A673 (cell line): ENCODE measurements around the gene MS4A2. TPM values are rescaled to one million over a fixed set of nuclear protein-coding genes. Genes with fewer than 3 reads are reported as not detected.

Experiments
- BruUV-seq: library from RNA; stranded (reverse); fragments of 400-500 nt; replicated peaks from 2 replicates; lab custom pipeline; 2021; lab: Mats Ljungman, UMichigan
- CTCF ChIA-PET: fragments of 300-600 bp; sonication (Branson Sonifier 250); formaldehyde crosslinking; loops from one replicate; lab custom pipeline; 2022; ENCODE audit warnings: antibody characterized with exemption; lab: Charles Lee
- POLR2A ChIA-PET: fragments of 300-600 bp; sonication (Branson Sonifier 250); formaldehyde crosslinking; loops from one replicate; lab custom pipeline; 2022; ENCODE audit warnings: antibody characterized with exemption; ENCODE audit not compliant: low non-redundant PET; lab: Charles Lee
- DNase-seq: peaks from one replicate; pipeline ENCODE4 v3.0.0-alpha.2; 2015; ENCODE audit warnings: low spot score
- H3K27ac ChIP-seq: fragments of 200-600 bp; sonication (generic); 2 replicates; pipeline ENCODE4 v1.5.1; 2016; ENCODE audit warnings: mixed run types, low read depth, mild to moderate bottlenecking, mixed read lengths, antibody characterized with exemption, low read length; ENCODE audit not compliant: poor library complexity, severe bottlenecking
- H3K27me3 ChIP-seq: fragments of 200-600 bp; sonication (generic); replicated peaks from 2 replicates; pipeline ENCODE4 v1.6.1; 2017; ENCODE audit warnings: mixed run types, low read depth, mild to moderate bottlenecking, mixed read lengths, antibody characterized with exemption, low read length; ENCODE audit not compliant: insufficient read depth, poor library complexity
- H3K36me3 ChIP-seq: fragments of 200-600 bp; sonication (generic); 2 replicates; pipeline ENCODE4 v1.6.1; 2016; ENCODE audit warnings: mixed run types, mild to moderate bottlenecking, mixed read lengths, antibody characterized with exemption, low read length; ENCODE audit not compliant: insufficient read depth, poor library complexity, severe bottlenecking
- H3K4me1 ChIP-seq: fragments of 200-600 bp; sonication (generic); 2 replicates; pipeline ENCODE4 v1.6.1; 2017; ENCODE audit warnings: mixed run types, mild to moderate bottlenecking, mixed read lengths, antibody characterized with exemption, low read length; ENCODE audit not compliant: insufficient read depth, poor library complexity, severe bottlenecking
- H3K4me3 ChIP-seq: fragments of 200-600 bp; sonication (generic); 2 replicates; pipeline ENCODE4 v1.5.1; 2016; ENCODE audit warnings: low read depth, mixed run types, mild to moderate bottlenecking, mixed read lengths, low read length; ENCODE audit not compliant: poor library complexity, severe bottlenecking
- H3K9me3 ChIP-seq: fragments of 200-600 bp; sonication (generic); 2 replicates; pipeline ENCODE4 v1.6.1; 2016; ENCODE audit warnings: mixed run types, low read depth, mild to moderate bottlenecking, mixed read lengths, antibody characterized with exemption, low read length; ENCODE audit not compliant: poor library complexity, severe bottlenecking
- EZH2 ChIP-seq: fragments of 200-600 bp; sonication (generic); IDR thresholded peaks from 2 replicates; pipeline ENCODE4 v1.6.1; 2017; ENCODE audit warnings: borderline replicate concordance, low read depth, mild to moderate bottlenecking, mixed read lengths, antibody characterized with exemption, low read length; ENCODE audit not compliant: poor library complexity, severe bottlenecking
- intact Hi-C: fragments of 100-400 bp; cut with micrococcal nuclease; formaldehyde crosslinking; loops from one replicate; pipeline ENCODE4 v1.10.0; 2022; ENCODE audit not compliant: unreplicated experiment
- total RNA-seq: library from RNA; stranded (reverse); gene quantifications from 2 replicates; pipeline ENCODE4 v1.2.3, GENCODE V29; 2021
- TF ChIP-seq, protein P1 (sequence below): fragments of 300-800, 200-600 bp; sonication (generic); conservative IDR thresholded peaks from 2 replicates; pipeline ENCODE4 v1.5.1; 2017; ENCODE audit warnings: low read depth, mild to moderate bottlenecking, antibody characterized with exemption, low read length, moderate library complexity, mixed read lengths

MS4A2 gene
- total RNA-seq, 1 experiment from 2014 or later = not detected

GRCh38 chr11:60077216-60077817, 11.1 kb upstream of the MS4A2 start:
- no peaks in the 10 kb centered on the region for H3K4me1 ChIP-seq
- ChIA-PET POLR2A (no interaction called here), CTCF (no interaction called here)
- H3K27ac ChIP-seq = no peak overlapping the region
- intact Hi-C loops = no loop called here
- H3K27me3 ChIP-seq = peaks cover 47% of the 10 kb centered on the region
- no peaks in the 10 kb centered on the region for H3K36me3 ChIP-seq
- BruUV-seq = no TSS peak
- H3K4me3 ChIP-seq = no peak overlapping the region
- no peaks in the 10 kb centered on the region for H3K9me3 ChIP-seq
- no peak for DNase-seq
- TF ChIP-seq, protein P1, sequence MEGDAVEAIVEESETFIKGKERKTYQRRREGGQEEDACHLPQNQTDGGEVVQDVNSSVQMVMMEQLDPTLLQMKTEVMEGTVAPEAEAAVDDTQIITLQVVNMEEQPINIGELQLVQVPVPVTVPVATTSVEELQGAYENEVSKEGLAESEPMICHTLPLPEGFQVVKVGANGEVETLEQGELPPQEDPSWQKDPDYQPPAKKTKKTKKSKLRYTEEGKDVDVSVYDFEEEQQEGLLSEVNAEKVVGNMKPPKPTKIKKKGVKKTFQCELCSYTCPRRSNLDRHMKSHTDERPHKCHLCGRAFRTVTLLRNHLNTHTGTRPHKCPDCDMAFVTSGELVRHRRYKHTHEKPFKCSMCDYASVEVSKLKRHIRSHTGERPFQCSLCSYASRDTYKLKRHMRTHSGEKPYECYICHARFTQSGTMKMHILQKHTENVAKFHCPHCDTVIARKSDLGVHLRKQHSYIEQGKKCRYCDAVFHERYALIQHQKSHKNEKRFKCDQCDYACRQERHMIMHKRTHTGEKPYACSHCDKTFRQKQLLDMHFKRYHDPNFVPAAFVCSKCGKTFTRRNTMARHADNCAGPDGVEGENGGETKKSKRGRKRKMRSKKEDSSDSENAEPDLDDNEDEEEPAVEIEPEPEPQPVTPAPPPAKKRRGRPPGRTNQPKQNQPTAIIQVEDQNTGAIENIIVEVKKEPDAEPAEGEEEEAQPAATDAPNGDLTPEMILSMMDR = no peak
- TF ChIP-seq EZH2 = no peak

DNA sequence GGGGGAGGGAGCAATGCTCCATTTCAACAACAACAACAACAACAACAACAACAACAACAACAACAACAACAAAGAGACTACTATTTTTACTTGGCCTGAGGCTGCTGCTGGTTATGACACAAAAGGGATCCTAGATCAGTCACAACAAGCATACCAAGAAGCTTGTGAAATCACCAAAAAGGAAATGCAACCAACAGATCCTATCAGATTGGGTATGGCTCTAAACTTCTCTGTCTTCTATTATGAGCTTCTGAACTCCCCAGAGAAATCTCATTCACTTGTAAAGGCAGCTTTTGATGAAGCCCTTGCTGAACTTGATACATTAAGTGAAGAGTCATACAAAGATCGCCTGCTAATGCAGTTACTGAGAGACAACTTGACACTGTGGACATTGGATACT, 10.5 kb upstream of the MS4A2 start:
- Histone ChIP-seq H3K9me3 (no peaks in the 10 kb centered on the region), H3K4me1 (no peaks in the 10 kb centered on the region), H3K27ac (no peak overlapping the region), H3K27me3 (peaks cover 54% of the 10 kb centered on the region), H3K36me3 (no peaks in the 10 kb centered on the region), H3K4me3 (no peak overlapping the region)
- CTCF ChIA-PET = no interaction called here
- BruUV-seq = no TSS peak
- DNase-seq = no peak
- intact Hi-C loops = no loop called here
- POLR2A ChIA-PET = no interaction called here
- TF ChIP-seq, protein P1 = no peak
- TF ChIP-seq EZH2 = no peak

- TF ChIP-seq EZH2 = no peak
- TF ChIP-seq, protein P1 = no peak
- no peak for DNase-seq
- Histone ChIP-seq H3K4me1 (no peaks in the 10 kb centered on the region), H3K27ac (no peak overlapping the region), H3K4me3 (no peak overlapping the region), H3K36me3 (no peaks in the 10 kb centered on the region), H3K9me3 (no peaks in the 10 kb centered on the region), H3K27me3 (peaks cover 54% of the 10 kb centered on the region)
- CTCF ChIA-PET = no interaction called here
- intact Hi-C loops = no loop called here
- POLR2A ChIA-PET = no interaction called here
- BruUV-seq = no TSS peak
Observed at GRCh38 chr11:60078745-60079144, 9.7 kb upstream of the MS4A2 start.
